Activated T-helper 1 cell treated with Interleukin-2 at 50 U/mL for 16 hours (primary cell): ENCODE data around the gene ECHDC1.
"Not testable (repeated sequence)": the region's sequence is repeated elsewhere in the genome, so short reads cannot be mapped to it uniquely, and the experiment has no call there.

Source experiments
- DNase-seq: peaks from one replicate; pipeline ENCODE4 v3.0.0-alpha.2; 2020; ENCODE audit warnings: low read depth

The ECHDC1 gene, protein sequence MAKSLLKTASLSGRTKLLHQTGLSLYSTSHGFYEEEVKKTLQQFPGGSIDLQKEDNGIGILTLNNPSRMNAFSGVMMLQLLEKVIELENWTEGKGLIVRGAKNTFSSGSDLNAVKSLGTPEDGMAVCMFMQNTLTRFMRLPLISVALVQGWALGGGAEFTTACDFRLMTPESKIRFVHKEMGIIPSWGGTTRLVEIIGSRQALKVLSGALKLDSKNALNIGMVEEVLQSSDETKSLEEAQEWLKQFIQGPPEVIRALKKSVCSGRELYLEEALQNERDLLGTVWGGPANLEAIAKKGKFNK

DNA sequence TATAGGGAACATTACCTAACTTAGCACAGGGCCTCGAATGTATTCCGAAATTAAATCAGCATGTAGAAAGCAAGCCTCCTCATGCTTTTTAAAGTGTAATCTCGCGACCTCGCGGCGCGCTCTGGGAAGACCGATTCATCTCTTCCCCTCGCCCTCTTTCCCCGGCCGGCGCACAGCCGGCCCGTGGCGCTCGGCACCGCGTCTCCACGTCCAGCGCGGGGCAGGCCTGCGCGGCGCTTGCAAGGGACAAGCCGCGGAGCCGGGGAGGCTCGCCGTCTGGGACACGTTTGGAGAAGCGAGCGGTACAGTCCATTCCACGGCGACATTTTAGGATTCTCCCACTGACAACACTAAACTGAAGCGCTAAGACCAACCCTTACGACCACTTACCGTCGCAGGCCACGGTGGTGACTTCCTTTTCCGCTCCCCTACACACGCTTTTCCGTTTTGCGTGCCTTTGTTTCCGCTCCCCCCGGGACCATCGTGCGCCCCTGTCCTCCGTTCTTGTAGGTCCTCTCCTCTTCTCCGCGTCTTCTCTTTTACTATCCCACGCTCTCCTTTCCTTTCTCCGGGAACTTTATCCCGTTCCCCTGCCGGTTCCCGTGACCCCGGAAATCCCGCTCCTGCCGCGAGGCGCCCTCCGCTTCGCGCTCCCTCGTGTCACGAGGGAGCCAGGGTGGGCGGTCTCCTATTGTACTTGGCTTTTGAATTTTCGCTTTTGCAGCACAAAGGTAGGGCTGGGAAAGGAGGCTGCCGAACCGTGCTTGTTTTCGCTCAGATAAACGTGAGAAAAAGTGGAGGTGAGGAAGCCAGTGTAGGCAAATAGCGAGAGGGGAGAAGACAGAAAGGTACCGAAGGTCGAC is at the start of gene ECHDC1:
Gene ECHDC1 (minus strand): TSS at position 664 of the 863 bp plus-strand sequence. CDS start 12,581 bp downstream, outside the sequence.
- peak; percentile 42 for DNase-seq

DNA sequence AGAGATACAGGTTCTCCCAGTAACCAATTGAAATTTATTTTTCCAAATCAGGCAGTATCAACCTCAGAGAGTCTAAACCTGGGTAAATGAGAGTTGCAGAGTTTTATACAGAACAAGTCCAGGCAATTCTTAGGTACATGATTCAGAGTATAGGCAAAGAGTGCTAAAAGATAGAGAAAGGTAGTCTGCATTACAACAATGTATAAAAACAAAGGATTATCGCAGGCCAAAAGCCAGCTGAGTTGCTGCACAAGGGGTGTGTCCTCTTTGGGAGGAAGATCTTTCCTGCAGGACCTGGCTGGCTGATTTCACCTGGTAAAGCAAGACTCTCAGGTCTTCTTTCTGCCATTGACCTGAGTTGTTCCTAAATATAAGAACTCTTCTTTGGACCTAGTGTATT is 48.9 kb upstream of the ECHDC1 start:
- DNase-seq = no peak

DNA sequence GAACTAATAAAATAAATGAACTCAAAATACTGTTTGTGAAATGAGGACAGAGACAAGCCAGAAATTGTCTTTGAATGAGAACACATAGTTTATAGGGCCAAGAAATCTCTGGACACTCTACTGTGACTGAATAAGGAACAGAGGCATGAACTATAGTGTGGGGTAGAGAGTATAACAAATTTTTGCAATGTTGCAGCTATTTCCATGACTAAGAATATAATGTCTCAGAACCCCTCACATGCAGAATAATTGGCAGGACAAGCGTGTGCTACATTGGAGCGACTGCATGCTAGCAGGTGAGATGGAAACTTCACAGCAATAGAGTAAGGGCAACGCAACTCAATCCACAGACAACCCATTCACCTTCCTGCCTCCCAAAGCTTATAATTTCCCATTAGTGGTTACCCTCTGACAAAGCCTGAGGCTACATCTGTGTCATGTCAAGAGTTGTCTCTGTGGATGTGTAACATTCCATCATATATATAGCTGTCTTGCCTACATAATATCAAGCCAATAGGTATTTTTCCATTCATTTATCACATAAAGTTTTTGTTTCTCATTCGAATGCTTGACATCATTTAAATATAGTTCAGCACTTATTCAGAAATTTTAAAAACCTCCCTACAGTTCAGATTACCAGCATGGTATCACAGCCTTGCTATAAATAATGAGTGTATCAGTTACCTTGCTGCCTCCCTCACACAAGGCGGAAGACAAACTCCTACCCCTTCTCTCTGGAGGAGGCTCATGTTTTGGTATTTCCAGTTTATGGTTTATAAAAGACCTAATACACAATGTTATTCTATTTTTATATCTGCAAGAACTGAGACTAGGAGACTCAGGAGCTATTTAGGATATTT is 47.9 kb upstream of the ECHDC1 start:
- no peak for DNase-seq

DNA sequence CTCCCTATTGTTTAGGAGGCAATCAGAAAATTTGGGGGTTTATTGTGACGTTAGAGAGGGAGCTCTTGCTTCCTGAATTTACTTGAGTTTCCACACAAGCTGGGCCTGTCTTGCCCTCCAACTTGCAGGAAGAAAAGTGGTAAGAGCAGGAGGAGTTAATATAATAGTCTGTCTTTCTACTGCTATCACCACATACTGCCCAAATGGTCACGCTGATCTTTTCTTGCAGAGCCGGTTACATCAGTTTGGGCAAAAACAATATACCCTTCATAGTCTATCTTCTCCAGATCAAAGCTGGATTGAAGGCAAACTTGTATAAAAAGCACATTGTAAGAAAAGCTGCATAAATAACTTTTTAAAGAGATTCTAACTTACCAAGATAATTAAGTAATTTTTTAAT is 46.3 kb upstream of the ECHDC1 start:
- no peak for DNase-seq

DNA sequence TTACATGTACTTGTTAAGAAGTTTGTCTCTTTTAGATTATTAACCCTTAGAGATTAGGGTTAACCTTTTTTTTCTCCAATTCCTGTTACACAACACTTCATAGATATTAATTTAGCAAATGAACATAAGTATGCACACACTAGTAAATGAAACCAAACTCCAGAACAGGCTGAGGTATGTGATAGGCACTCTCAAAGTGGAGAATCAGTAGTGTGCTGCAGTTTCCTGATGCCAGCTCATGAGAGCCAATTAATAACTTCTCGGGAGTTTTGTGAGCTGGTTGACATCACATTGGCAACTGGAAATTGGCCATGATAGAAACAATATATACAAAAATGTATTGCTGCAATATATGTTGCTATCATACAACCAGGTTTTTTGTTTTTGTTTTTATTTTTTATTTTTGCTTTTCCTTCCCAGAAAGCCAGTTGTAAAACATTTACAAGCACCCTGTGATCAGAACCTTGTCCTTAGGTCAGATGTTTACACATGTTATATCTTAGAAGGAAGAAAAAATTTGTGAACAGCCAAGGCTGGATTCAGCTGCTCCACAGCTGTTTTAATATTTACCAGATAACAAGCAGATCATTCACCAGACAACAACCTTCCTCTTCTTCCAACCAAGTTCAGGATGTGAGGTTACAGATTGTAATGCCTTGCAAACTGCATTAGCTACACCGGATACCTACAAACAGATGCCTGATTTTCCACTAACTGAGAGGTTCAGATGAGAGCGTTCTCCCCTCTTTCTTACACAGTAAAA is 42.4 kb upstream of the ECHDC1 start:
- no peak for DNase-seq

DNA sequence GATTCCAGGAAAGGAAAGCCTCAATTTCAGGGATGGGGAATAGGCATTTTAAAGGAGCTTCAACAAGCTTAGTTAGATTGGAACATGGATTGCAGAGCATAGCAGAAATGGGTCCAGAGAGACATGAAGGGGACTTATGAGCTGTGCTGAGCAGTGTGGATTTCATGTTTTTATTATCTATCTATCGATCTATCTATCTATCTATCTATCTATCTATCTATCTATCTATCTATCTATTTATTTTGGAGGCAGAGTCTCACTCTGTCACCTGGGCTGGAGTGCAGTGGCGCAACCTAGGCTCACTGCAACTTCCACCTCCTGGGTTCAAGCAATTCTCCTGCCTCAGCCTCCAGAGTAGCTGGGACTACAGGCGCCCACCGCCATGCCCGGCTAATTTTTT is 41.4 kb upstream of the ECHDC1 start:
- not testable (repeated sequence) for DNase-seq

DNA sequence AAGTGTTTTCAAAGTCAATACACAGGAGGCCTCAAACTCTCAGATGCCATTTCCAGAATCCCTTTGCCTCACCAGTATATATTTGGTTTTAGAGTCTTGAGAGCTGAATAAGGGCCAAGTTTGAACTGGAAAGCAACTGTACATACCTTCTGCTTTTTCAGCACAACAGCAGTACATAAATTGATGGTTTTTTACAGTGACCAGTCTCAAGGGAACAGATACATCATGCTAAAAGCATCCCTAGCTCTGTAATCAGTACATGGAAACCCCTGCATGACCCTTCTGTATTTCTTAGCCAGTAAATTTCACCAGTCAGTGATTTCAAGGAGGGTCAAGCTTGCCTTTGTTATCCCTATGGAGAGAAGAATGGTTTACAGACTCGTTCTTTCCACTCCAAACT is 40.6 kb upstream of the ECHDC1 start:
- no peak for DNase-seq

DNA sequence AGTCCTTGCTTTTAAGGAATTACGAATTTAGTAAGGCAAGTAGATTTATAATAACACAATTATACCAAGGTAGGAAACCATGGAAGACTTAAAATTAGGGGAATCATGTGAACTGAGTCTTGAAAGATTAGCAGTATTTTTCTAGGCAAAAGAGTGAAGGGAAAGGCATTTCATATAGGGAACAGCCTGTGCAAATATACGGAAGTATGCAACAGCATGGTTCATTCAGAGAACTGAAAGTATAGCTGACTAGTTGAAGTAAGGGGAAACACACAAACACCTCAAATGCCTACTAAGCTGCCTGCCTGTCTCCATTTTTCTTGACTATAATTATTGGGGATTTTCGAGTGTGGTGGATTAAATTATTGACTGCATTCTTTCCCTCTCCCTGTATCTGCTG is 39.0 kb upstream of the ECHDC1 start:
- DNase-seq = no peak

DNA sequence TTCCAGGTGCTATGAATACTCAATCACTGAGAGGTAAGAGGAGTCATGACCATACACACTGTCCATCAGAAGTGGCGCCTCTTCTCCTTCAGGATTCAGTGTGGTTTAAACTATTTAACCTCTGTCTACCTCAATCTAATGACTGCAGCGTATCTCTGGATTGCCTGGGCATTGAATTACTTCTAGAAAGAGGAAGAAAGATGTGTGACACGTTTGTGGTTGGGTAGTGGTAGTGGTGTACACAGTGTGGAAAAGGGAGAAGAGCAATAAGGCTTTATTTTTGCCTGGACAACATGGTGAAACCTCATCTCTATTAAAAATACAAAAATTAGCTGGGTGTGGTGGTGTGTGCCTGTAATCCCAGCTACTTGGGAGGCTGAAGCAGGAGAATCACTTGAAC is 38.0 kb upstream of the ECHDC1 start:
- DNase-seq = no peak

DNA sequence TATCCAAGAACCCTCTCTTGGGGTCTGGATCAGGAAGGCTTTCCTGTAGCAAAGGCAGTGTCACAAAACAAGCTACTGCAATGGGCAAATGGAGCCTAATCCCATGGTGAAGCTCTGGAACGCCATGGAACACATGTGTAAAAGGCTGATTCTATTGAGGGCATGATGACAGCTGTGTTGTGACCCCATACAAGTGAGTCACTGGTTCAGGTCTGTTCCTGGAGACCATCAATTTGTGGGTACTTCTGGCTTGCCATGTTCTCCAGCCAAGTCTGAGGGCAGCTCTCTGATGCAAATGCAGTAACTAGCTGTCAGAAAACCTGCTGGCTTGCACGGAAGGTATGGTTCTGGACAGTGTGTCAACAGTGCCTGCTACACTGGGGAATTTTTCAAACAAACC is 33.3 kb upstream of the ECHDC1 start:
- DNase-seq = no peak

DNA sequence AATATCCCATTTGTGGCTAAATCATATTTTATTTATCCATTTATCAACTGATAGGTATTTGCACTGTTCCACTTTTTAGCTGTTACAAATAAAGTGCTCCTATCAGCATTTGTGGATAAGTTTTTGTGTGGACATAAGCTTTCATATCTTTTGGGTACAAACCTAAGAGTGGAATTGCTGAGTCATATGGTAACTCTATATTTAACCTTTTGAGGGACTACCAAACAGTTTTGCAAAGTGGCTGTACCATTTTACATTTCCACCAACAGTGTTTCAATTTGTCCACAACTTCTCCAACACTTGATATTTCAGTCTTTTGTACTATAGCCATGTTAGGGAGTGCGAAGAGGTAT is 23.6 kb upstream of the ECHDC1 start:
- no peak for DNase-seq

DNA sequence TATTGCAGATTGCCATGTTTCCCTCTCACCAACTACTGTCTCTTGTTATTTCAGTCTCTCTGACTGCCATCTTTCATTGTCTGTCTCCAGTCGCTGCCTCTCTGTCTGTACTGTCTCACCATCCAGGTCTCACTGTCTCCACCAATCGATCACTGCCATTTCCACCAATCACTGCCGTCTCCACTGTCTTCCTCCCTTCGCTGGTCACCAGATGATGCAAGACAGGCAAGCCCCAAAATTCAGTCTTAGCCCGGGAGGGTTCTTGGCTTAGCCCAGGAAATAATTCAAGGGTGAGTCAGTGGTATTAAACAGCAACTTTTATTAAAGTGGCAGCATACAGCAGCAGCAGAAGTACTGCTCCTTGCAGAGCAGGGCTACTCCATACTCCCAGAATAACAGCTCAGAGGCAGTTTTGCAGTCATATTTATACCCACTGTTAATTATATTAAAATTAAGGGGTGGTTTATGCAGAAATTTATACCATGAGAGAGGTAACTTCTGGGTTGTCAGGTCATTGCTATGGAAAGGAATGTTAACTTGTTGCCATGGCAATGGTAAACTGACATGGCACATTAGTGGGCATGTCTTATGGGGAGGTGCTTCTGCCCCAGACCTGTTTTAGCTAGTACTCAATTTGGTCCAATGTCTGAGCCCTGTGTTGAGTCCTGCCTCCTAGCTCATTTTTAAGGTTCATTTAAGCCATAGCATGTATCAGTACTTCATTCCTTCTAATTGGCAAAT is 23.0 kb upstream of the ECHDC1 start:
- no peak for DNase-seq

DNA sequence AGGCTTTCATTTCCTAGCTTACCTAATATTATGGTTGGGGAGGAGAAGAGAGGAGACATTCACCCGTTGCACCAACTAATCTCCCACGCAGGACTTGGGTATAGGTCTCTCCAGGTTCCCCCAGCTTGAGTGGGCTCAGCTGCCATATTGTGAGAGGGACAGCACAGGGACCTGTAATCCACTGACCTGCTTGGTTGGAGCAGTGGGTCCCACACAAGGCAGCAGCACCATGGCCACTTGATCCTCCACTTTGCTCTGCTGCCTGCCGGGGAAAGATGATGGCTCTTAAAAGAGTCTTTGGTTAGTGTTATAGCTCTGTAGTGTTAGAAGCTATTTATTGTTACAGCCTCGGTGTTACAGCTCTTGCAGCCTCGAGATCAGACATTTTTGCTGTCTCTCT is 22.5 kb upstream of the ECHDC1 start:
- no peak for DNase-seq

DNA sequence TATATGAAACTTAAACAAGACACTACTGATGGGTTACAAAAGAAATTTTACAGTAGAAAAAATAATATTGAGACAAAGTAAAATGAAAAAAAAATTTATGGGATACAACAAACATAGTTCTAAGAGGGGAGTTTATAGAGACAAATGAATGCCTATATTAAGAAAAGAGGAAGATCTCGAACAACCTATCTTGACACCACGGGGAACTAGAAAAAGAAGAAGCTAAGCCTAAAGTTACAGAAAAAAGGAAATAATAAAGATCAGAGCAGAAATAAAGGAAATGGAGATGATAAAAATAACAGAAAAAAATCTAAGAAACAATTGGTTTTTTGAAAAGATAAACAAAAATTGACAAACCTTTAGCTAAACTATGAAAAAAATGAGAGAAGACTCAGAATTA is 9.1 kb upstream of the ECHDC1 start:
- no peak for DNase-seq

DNA sequence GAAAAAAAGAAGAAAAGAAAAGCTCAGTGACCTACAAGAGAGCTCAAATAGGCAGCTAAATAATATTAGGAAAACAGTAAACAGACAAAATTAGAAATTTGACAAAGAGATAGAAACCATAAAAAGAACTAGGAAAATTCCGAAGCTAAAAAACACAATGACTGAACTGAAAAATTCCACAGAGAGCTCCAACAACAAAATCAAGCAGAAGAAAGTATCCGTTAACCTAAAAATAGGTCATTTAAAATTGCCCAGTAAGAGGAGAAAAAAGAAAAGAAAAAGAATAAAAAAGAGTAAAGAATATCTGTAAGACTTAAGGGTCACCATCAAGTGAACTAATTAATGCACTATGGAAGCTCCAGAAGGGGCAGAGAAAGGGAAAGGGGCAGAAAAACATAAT is 6.6 kb upstream of the ECHDC1 start:
- no peak for DNase-seq

DNA sequence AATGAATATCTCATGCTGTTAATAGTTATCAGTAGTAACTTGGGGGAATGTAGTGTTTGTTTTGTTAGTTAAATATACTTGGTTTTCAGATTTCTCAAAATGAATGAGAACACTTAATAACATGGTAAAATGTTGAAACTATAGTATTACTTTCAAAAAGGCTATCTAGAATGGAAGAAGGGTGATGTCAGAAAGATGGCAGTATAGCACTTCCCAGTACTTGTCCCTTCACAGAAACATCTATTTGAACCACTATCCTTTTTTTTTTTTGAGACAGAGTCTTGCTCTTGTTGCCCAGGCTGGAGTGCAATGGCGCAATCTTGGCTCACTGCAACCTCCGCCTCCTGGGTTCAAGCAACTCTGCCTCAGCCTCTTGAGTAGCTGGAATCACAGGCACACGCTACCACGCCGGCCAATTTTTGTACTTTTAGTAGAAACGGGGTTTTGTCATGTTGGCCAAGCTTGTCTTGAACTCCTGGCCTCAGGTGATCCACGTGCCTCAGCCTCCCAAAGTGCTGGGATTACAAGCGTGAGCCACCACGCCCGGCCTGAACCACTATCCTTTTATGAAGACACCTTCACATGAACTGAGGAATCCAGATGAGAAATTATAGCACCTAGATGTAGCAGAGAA is 4.7 kb upstream of the ECHDC1 start:
- DNase-seq = no peak

DNA sequence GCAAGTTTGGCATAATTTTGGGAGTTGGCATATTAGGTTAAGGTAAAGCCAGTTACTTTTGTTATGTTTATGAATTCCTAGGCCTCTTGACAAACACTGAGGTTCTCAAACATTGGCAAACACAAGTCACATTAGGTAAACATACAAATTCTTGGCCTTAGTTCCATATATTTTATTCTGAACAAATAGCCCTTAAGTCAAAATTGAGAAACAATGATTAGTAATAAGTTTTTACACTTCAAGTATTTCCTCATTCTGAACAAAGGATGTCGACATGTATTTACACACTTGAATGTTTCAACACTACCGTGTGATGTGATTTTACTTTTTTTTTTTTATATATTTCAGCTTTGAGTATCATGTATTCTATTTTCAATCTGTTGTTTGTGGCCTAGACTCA is 3.8 kb upstream of the ECHDC1 start:
- no peak for DNase-seq

DNA sequence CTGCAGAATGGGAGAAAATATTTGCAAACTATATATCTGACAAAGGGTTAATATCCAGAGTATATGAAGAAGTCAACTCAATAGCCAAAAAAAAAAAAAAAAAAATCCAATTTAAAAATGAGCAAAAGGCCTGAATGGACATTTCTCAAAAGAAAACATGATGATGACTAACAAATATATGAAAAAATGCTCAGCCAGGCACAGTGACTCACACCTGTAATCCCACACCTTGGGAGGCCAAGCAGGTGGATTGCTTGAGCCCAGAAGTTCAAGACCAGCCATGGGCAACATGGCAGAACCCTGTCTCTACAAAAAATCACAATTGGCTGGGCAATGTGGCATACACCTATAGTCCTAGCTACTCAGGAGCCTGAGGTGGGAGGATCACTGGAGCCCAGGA is 2.1 kb upstream of the ECHDC1 start:
- DNase-seq = no peak

DNA sequence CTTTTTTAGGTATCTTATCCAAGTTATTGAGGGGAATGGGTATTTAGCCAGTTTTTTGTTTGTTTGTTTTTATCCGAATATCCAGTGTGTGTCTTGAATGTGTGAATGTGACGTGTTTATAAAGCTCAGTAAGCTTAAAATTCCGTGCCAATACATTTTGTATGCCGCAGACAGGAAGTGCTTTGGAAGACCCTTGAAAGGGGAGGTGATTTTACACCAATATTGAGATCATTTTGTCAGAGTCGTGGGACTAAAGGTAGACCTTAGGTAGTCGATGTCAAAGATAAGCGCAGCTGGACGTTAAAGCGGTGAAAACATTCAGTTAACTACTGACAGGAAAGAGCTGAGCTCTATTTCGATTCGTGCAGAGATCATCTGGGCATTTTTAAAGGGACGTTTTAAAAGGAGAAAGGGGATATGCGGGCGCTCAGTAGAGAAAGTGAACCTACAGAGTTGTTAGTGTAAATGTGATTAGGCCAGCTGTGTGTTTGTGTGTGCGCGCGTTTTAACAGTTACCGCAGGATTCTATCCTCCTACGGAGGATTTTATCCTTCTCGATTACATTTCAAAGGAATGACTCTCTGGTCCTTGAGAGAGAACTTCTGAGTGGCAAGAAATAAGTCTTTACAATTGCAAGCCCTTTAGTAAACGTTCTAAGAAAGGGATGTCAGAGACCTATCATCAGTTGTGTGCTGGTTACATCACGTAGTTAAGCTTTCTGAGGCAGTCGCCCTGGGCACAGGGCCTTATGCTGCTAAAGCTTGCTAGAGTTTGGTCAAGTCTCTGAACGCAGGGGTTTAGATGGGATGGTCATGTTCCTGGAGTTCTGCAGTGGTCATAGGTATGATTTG is 625 bp upstream of the ECHDC1 start:
- DNase-seq = no peak
